ENCODE data around the gene RFC1. TPM values are rescaled to one million over a fixed set of nuclear protein-coding genes. Genes with fewer than 3 reads are reported as not detected.

The RFC1 gene
- total RNA-seq, 2 experiments from 2014 or later: 78.3 to 96.5 TPM

- CTCF ChIA-PET: no interaction called here
- POLR2A ChIA-PET: no interaction called here
- H3K9me3 Mint-ChIP-seq: peaks cover 2% of the 10 kb centered on the region
- H3K27me3 Mint-ChIP-seq: no peaks in the 10 kb centered on the region
- no peak overlapping the region for H3K4me3 Mint-ChIP-seq
- H3K4me1 Mint-ChIP-seq: peaks cover 2% of the 10 kb centered on the region
- no peak overlapping the region for H3K27ac Mint-ChIP-seq
- H3K36me3 Mint-ChIP-seq (ENCODE audit: low read depth): peaks cover 5% of the 10 kb centered on the region
- DNase-seq: no peak
Observed at GRCh38 chr4:39243462-39243861, 122.7 kb downstream of the RFC1 start.

Small RNA genes lying within 50 kb of the gene (microRNA-seq; reads per million reads assigned to microRNA genes)
- gene MIR5591 (ENCODE audit: borderline microRNAs expressed, borderline replicate concordance): not detected

Other genes starting within 250 kb of the RFC1 start
- gene WDR19, start 183.8 kb downstream of the RFC1 start, total RNA-seq: 10 to 100 TPM in 1 of 2 experiments, 1 to 10 TPM in 1; 10.0 to 11.8 TPM
- gene KLB, start 40.6 kb upstream of the RFC1 start, total RNA-seq: not detected
- gene RPL9, start 92.6 kb upstream of the RFC1 start, total RNA-seq: 1,000 to 10,000 TPM in 1 of 2 experiments, 100 to 1,000 TPM in 1; 868 to 1,019 TPM
- gene LIAS, start 92.7 kb upstream of the RFC1 start, total RNA-seq: 10 to 100 TPM; 14.2 to 14.5 TPM
- gene UGDH, start 161.1 kb upstream of the RFC1 start, total RNA-seq: 10 to 100 TPM; 12.3 TPM